Suprapubic skin (tissue), 4 donors: Measurements from ENCODE around the gene SLC35F2. TPM values are rescaled to one million over a fixed set of nuclear protein-coding genes. Genes with fewer than 3 reads are reported as not detected.

ENCODE experiments used
- DNase-seq, 2 donors: peaks; one replicate each; pipeline ENCODE4 v3.0.0-alpha.2; 2019; ENCODE audit warnings: low spot score in 2 of 2
- H3K27ac ChIP-seq: fragments of 200-600 bp; sonication (generic); one replicate; pipeline ENCODE4 v1.5.1; 2019
- H3K27me3 ChIP-seq: fragments of 200-600 bp; sonication (generic); one replicate; pipeline ENCODE4 v1.5.1; 2019
- H3K36me3 ChIP-seq: fragments of 200-600 bp; sonication (generic); one replicate; pipeline ENCODE4 v1.5.1; 2019
- H3K4me1 ChIP-seq: fragments of 200-600 bp; sonication (generic); one replicate; pipeline ENCODE4 v1.5.1; 2019
- H3K4me3 ChIP-seq: fragments of 200-600 bp; sonication (generic); one replicate; pipeline ENCODE4 v1.5.1; 2019; ENCODE audit warnings: mild to moderate bottlenecking
- H3K9me3 ChIP-seq: fragments of 200-600 bp; sonication (generic); one replicate; pipeline ENCODE4 v1.5.1; 2019
- EP300 ChIP-seq: sonication (generic); formaldehyde crosslinking; IDR thresholded peaks from one replicate; pipeline ENCODE4 v1.6.1; 2017; ENCODE audit warnings: antibody characterized with exemption
- POLR2A ChIP-seq, 2 donors: fragments of 450-650 bp; IDR thresholded peaks; one replicate each; pipeline ENCODE4 v1.6.1; 2017; ENCODE audit warnings: antibody characterized with exemption in 2 of 2, mild to moderate bottlenecking in 2 of 2, moderate library complexity in 2 of 2
- POLR2AphosphoS5 ChIP-seq, 3 donors: sonication (generic); formaldehyde crosslinking; IDR thresholded peaks; one replicate each; pipeline ENCODE4 v1.6.1; 2017; ENCODE audit warnings: antibody characterized with exemption in 3 of 3
- WGBS: methylation state at CpG from one replicate; pipeline ENCODE4 v1.1.5; 2018; 5-methylcytosine and 5-hydroxymethylcytosine counted together
- total RNA-seq, 4 donors: library from RNA; depleted of rRNA; stranded (reverse); fragments of >200 nt; gene quantifications; one replicate each; pipeline ENCODE4 v1.1.0, GENCODE V29; 2016
- TF ChIP-seq, protein P1 (sequence below), 2 donors: fragments of 200-600 bp in 1 of 2; fragments of 450-650 bp in 1 of 2; sonication (generic) in 1 of 2; IDR thresholded peaks; one replicate each; pipeline ENCODE4 v1.5.1; 2016 to 2019; ENCODE audit warnings: antibody characterized with exemption in 2 of 2, mild to moderate bottlenecking in 1 of 2, moderate library complexity in 1 of 2

SLC35F2 gene
- total RNA-seq, 4 donors from 2014 or later, result 28.5 to 43.0 (median 33.7) TPM

DNA sequence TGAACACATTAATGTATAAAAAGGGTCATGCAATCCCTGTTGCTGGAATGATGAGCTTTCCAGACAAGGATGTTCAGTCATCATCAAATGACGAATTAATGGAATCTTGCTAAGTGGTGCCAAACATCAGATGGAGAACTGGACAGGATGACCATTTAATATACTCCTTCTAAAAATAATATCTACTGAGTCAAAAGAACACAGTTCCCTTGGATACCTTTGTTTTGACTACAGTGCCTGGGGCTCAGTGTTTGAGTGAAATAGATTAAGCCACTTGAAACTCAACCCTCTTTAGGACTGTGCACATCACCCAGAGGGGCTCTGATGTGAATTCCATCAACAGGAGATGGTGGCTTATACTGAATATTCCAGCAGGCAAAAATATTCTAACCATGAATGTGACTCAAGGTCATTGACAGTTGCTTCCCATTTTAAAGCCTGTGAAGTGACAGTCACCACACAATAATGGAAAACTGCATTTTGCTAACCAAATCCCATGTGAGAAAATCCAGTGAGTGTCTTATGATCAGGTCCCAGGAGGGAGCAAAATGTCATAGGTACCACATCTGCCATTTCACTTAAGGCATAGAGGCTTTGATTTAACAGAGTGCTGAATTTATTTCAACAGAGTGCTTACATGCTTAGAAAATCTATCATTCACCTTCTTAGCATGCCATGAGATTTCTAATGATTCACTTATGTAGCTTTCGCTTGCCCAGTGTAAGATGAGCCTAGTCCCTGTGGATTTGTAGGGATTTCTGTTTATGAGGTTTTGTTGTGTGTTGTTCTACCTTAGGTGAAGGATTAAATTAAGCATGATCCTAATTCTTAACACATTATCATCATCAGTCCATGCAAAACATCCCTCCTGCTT, 105.4 kb downstream of the SLC35F2 start:
- Histone ChIP-seq H3K27ac (no peak overlapping the region), H3K27me3 (no peaks in the 10 kb centered on the region), H3K36me3 (no peaks in the 10 kb centered on the region), H3K9me3 (no peaks in the 10 kb centered on the region), H3K4me3 (no peak overlapping the region), H3K4me1 (no peaks in the 10 kb centered on the region)
- TF ChIP-seq POLR2AphosphoS5 (IDR thresholded peaks at IDR 0.05) (no peak), EP300 (no peak), POLR2A (IDR thresholded peaks at IDR 0.05) (no peak)
- TF ChIP-seq, protein P1, sequence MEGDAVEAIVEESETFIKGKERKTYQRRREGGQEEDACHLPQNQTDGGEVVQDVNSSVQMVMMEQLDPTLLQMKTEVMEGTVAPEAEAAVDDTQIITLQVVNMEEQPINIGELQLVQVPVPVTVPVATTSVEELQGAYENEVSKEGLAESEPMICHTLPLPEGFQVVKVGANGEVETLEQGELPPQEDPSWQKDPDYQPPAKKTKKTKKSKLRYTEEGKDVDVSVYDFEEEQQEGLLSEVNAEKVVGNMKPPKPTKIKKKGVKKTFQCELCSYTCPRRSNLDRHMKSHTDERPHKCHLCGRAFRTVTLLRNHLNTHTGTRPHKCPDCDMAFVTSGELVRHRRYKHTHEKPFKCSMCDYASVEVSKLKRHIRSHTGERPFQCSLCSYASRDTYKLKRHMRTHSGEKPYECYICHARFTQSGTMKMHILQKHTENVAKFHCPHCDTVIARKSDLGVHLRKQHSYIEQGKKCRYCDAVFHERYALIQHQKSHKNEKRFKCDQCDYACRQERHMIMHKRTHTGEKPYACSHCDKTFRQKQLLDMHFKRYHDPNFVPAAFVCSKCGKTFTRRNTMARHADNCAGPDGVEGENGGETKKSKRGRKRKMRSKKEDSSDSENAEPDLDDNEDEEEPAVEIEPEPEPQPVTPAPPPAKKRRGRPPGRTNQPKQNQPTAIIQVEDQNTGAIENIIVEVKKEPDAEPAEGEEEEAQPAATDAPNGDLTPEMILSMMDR (IDR thresholded peaks at IDR 0.05), result no peak
- DNase-seq, result no peak
- WGBS, result 45% methylated on average over 2 of the region's 2 CpGs

DNA sequence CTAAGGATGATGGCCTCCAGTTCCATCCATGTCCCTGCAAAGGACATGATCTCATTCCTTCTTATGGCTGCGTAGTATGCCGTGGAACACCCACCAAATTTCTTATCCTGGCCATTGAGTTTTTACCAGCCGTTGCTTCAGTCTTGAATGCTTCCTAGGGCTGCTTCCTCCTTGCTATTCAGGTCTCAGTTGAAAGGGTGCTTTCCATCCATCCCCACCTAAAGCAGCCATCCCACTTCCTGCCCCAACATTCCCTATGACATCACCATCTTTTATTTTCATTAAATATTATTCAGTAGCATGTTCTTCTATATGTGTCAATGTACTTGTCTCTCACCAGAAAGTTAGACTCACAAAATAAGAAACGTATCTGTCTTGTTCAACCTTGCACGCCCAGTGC, 106.1 kb downstream of the SLC35F2 start:
- Histone ChIP-seq H3K27ac (no peak overlapping the region), H3K4me3 (no peak overlapping the region), H3K4me1 (no peaks in the 10 kb centered on the region), H3K36me3 (no peaks in the 10 kb centered on the region), H3K9me3 (no peaks in the 10 kb centered on the region), H3K27me3 (no peaks in the 10 kb centered on the region)
- 62% methylated on average over 5 of the region's 5 CpGs for WGBS
- DNase-seq, result no peak
- TF ChIP-seq POLR2AphosphoS5 (IDR thresholded peaks at IDR 0.05), result no peak
- TF ChIP-seq, protein P1 (IDR thresholded peaks at IDR 0.05), result no peak
- TF ChIP-seq POLR2A (IDR thresholded peaks at IDR 0.05), result no peak
- TF ChIP-seq EP300, result no peak

DNA sequence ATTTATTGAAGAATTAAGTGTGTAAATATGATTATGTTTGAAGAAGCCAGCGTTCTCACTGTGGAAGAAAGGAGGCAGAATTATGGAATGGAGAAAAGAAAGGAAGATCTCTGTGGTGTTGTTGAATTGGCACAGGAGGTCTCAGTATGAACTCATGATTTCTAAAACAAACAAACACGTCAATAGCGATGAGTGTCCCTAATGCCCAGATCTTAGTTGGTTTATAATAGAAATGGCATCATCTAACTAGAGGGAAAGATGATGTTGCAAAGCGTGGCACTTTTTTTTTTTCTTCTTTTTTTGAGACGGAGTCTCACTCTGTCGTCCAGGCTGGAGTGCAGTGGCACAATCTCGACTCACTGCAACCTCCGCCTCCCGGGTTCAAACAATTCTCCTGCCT, 107.5 kb downstream of the SLC35F2 start:
- Histone ChIP-seq H3K27ac (no peak overlapping the region), H3K4me1 (no peaks in the 10 kb centered on the region), H3K27me3 (no peaks in the 10 kb centered on the region), H3K4me3 (no peak overlapping the region), H3K36me3 (no peaks in the 10 kb centered on the region), H3K9me3 (no peaks in the 10 kb centered on the region)
- no peak for TF ChIP-seq EP300
- TF ChIP-seq, protein P1 (IDR thresholded peaks at IDR 0.05), result no peak
- TF ChIP-seq POLR2AphosphoS5 (IDR thresholded peaks at IDR 0.05), result no peak
- no peak for TF ChIP-seq POLR2A (IDR thresholded peaks at IDR 0.05)
- DNase-seq, result no peak
- 91% methylated on average over 9 of the region's 9 CpGs for WGBS

DNA sequence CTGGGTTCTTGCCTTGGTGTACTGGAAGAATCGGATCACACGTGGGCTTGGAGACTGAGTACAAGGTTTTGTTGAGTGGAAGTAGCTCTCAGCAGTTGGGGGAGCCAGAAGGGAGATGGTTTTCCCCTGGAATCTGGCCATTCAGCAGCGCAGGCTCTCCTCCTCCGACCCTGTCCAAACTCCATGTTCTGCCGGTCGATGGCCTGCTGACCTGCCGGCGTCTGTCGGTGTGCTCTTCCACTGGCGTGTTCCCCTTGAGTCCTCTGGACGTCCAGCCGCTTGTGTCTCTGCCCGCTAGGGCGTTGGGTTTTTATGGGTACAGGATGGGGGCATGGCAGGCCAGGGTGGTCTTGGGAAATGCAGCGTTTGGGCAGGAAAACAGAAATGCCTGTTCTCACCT, 108.3 kb downstream of the SLC35F2 start:
- no peak overlapping the region for H3K27ac ChIP-seq
- no peak for DNase-seq
- H3K9me3 ChIP-seq, result no peaks in the 10 kb centered on the region
- no peaks in the 10 kb centered on the region for H3K27me3 ChIP-seq
- H3K4me1 ChIP-seq, result no peaks in the 10 kb centered on the region
- H3K36me3 ChIP-seq, result no peaks in the 10 kb centered on the region
- no peak overlapping the region for H3K4me3 ChIP-seq
- WGBS, result 88% methylated on average over 15 of the region's 15 CpGs
- TF ChIP-seq POLR2A (IDR thresholded peaks at IDR 0.05), result no peak
- no peak for TF ChIP-seq EP300
- TF ChIP-seq, protein P1 (IDR thresholded peaks at IDR 0.05), result no peak
- no peak for TF ChIP-seq POLR2AphosphoS5 (IDR thresholded peaks at IDR 0.05)

DNA sequence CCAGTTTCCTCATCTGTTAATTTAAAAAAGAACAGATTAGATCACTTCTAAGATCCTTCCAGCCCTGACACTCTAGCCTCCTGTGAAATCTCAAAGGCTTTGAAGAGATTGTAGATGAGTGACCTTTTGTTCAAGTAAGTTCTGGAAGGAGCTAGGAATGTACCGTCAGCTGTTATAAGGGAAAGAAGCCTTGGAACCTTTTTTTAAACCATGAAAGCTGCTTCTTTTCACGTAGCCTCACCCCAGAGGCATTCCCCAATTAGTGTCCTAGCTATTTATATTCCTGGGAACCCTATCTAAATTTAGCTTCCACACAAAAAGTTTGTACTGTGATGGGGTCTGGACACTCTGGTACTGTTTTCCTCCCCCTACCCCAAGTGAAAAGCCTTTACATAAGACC, 111.0 kb downstream of the SLC35F2 start:
- no peaks in the 10 kb centered on the region for H3K9me3 ChIP-seq
- H3K4me1 ChIP-seq, result no peaks in the 10 kb centered on the region
- whole genome bisulfite sequencing, result 44% methylated on average over 2 of the region's 2 CpGs
- no peak for TF ChIP-seq POLR2A (IDR thresholded peaks at IDR 0.05)
- TF ChIP-seq POLR2AphosphoS5 (IDR thresholded peaks at IDR 0.05), result no peak
- no peak for TF ChIP-seq EP300
- TF ChIP-seq, protein P1 (IDR thresholded peaks at IDR 0.05), result no peak
- no peaks in the 10 kb centered on the region for H3K36me3 ChIP-seq
- H3K27me3 ChIP-seq, result no peaks in the 10 kb centered on the region
- H3K27ac ChIP-seq, result no peak overlapping the region
- no peak for DNase-seq
- H3K4me3 ChIP-seq, result no peak overlapping the region
